ENCODE measurements around the gene PXDC1. TPM values are rescaled to one million over a fixed set of nuclear protein-coding genes. Genes with fewer than 3 reads are reported as not detected.

The PXDC1 gene
- total and polyA plus RNA-seq, 2 experiments from 2014 or later: 1.2 to 1.8 TPM

GRCh38 chr6:3732345-3733141, 19.0 kb downstream of the PXDC1 start (continued):
- TF ChIP-seq ZNF462 (CRISPR knock-in tag; IDR thresholded peaks at IDR 0.05) (no peak), NANOG (IDR thresholded peaks at IDR 0.05; ENCODE audit: borderline replicate concordance) (no peak)

- Histone ChIP-seq H3K79me2 (replicated peaks; ENCODE audit: insufficient read depth) (no peaks in the 10 kb centered on the region), H3K9me2 (ENCODE audit: insufficient read depth) (no peaks in the 10 kb centered on the region), H2AFZ (no peak overlapping the region), H3F3A (replicated peaks; ENCODE audit: low read depth) (no peaks in the 10 kb centered on the region), H3K27ac (ENCODE audit: low read depth) (no peak overlapping the region), H3K4me2 (no peak overlapping the region), H3K27me3 (ENCODE audit: insufficient read depth) (no peaks in the 10 kb centered on the region), H3K36me3 (ENCODE audit: insufficient read depth) (no peaks in the 10 kb centered on the region), H3K4me1 (ENCODE audit: insufficient read depth) (no peaks in the 10 kb centered on the region), H3K4me3 (no peak overlapping the region), H4K20me1 (replicated peaks; ENCODE audit: insufficient read depth) (no peaks in the 10 kb centered on the region)
- peaks cover 6% of the 10 kb centered on the region for H3K27me3 Mint-ChIP-seq (ENCODE audit: insufficient read depth, low read depth, poor library complexity)
- peaks cover 12% of the 10 kb centered on the region; the same call in 2 of the 3 replicates for H3K9me3 Mint-ChIP-seq
- DNase-seq (ENCODE audit: low spot score) (no peak), ATAC-seq (peak; percentile 28)
- H3K36me3 Mint-ChIP-seq (ENCODE audit: low read depth): peaks cover 16% of the 10 kb centered on the region; the same call in 2 of the 3 replicates
- no peak overlapping the region for H3K4me3 Mint-ChIP-seq
- H3K4me1 Mint-ChIP-seq: peaks cover 16% of the 10 kb centered on the region
- H3K27ac Mint-ChIP-seq: no peak overlapping the region
- TF ChIP-seq, protein P1, sequence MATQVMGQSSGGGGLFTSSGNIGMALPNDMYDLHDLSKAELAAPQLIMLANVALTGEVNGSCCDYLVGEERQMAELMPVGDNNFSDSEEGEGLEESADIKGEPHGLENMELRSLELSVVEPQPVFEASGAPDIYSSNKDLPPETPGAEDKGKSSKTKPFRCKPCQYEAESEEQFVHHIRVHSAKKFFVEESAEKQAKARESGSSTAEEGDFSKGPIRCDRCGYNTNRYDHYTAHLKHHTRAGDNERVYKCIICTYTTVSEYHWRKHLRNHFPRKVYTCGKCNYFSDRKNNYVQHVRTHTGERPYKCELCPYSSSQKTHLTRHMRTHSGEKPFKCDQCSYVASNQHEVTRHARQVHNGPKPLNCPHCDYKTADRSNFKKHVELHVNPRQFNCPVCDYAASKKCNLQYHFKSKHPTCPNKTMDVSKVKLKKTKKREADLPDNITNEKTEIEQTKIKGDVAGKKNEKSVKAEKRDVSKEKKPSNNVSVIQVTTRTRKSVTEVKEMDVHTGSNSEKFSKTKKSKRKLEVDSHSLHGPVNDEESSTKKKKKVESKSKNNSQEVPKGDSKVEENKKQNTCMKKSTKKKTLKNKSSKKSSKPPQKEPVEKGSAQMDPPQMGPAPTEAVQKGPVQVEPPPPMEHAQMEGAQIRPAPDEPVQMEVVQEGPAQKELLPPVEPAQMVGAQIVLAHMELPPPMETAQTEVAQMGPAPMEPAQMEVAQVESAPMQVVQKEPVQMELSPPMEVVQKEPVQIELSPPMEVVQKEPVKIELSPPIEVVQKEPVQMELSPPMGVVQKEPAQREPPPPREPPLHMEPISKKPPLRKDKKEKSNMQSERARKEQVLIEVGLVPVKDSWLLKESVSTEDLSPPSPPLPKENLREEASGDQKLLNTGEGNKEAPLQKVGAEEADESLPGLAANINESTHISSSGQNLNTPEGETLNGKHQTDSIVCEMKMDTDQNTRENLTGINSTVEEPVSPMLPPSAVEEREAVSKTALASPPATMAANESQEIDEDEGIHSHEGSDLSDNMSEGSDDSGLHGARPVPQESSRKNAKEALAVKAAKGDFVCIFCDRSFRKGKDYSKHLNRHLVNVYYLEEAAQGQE (IDR thresholded peaks at IDR 0.05; ENCODE audit: unreplicated experiment): no peak
- TF ChIP-seq NANOG (IDR thresholded peaks at IDR 0.05; ENCODE audit: borderline replicate concordance): no peak
- TF ChIP-seq JUNB (IDR thresholded peaks at IDR 0.05; ENCODE audit: unreplicated experiment): no peak
- no peak for TF ChIP-seq EZH2phosphoT487 (IDR thresholded peaks at IDR 0.05; ENCODE audit: unreplicated experiment)
- no peak for TF ChIP-seq STAT1 (IDR thresholded peaks at IDR 0.05; ENCODE audit: unreplicated experiment)
- TF ChIP-seq CREB1 (CRISPR knock-in tag; IDR thresholded peaks at IDR 0.05; ENCODE audit: low read depth): no peak
- TF ChIP-seq POLR2AphosphoS5 (IDR thresholded peaks at IDR 0.05; ENCODE audit: low read depth): no peak
- no peak for TF ChIP-seq EZH2 (IDR thresholded peaks at IDR 0.05; ENCODE audit: low read depth, unreplicated experiment)
- TF ChIP-seq ZNF114 (CRISPR knock-in tag; IDR thresholded peaks at IDR 0.05): no peak
These were observed 19.8 kb downstream of the PXDC1 start for GRCh38 chr6:3731700-3732099.
